ENCODE data around the gene CYP4F8. TPM values are rescaled to one million over a fixed set of nuclear protein-coding genes. Genes with fewer than 3 reads are reported as not detected.
"Not testable (repeated sequence)": the region's sequence is repeated elsewhere in the genome, so short reads cannot be mapped to it uniquely, and the experiment has no call there.

Gene CYP4F8
- total and polyA plus RNA-seq, 5 donors from 2014 or later = not detected

- not testable (repeated sequence) for H3K9me3 ChIP-seq (ENCODE audit: control insufficient read depth in 2 of 2, low read length in 2 of 2); H3K27ac ChIP-seq (ENCODE audit: insufficient read depth, low read length, poor library complexity, severe bottlenecking); H3K4me3 ChIP-seq (ENCODE audit: low read depth, low read length); H3K27me3 ChIP-seq (ENCODE audit: control insufficient read depth, insufficient read depth, low read length); DNase-seq; H3K4me3 Mint-ChIP-seq; H3K36me3 Mint-ChIP-seq; H3K27me3 Mint-ChIP-seq; H3K4me1 Mint-ChIP-seq; H3K9me3 Mint-ChIP-seq; H3K36me3 ChIP-seq (ENCODE audit: control insufficient read depth, insufficient read depth, low read length); H3K27ac Mint-ChIP-seq; H3K4me1 ChIP-seq (ENCODE audit: control insufficient read depth, insufficient read depth, low read length, poor library complexity, severe bottlenecking); ATAC-seq (ENCODE audit: low read depth in 2 of 2)
Measured at GRCh38 chr19:15679865-15680264, 64.8 kb downstream of the CYP4F8 start.

Other genes with a start within 250 kb of the CYP4F8 start
- gene AKAP8, start 235.4 kb upstream of the CYP4F8 start, total RNA-seq = 79.1 TPM
- 10 to 100 TPM; 11.3 to 15.6 (median 13.6) TPM for gene AKAP8, start 235.4 kb upstream of the CYP4F8 start, polyA plus RNA-seq
- 142 TPM for gene AKAP8L, start 196.2 kb upstream of the CYP4F8 start, total RNA-seq
- gene AKAP8L, start 196.2 kb upstream of the CYP4F8 start, polyA plus RNA-seq = 10 to 100 TPM; 30.0 to 41.3 (median 35.9) TPM
- 17.6 TPM for gene WIZ, start 165.3 kb upstream of the CYP4F8 start, total RNA-seq
- 1 to 10 TPM in 2 of 4 donors, under 1 TPM in 2; 0.25 to 1.5 (median 0.71) TPM for gene WIZ, start 165.3 kb upstream of the CYP4F8 start, polyA plus RNA-seq
- gene RASAL3, start 150.7 kb upstream of the CYP4F8 start, total RNA-seq = 122 TPM
- 10 to 100 TPM; 25.3 to 64.3 (median 35.6) TPM for gene RASAL3, start 150.7 kb upstream of the CYP4F8 start, polyA plus RNA-seq
- gene PGLYRP2, start 135.7 kb upstream of the CYP4F8 start, total RNA-seq = not detected
- gene PGLYRP2, start 135.7 kb upstream of the CYP4F8 start, polyA plus RNA-seq = under 1 TPM in 2 of 4 donors, not detected in 2; 0.10 to 0.12 TPM
- not detected for gene CYP4F22, start 106.7 kb upstream of the CYP4F8 start, total RNA-seq
- gene CYP4F22, start 106.7 kb upstream of the CYP4F8 start, polyA plus RNA-seq = under 1 TPM in 3 of 4 donors, not detected in 1; 0.06 to 0.54 (median 0.21) TPM
- not detected for gene CYP4F3, start 25.7 kb downstream of the CYP4F8 start, total RNA-seq
- not detected for gene CYP4F3, start 25.7 kb downstream of the CYP4F8 start, polyA plus RNA-seq
- gene CYP4F12, start 57.9 kb downstream of the CYP4F8 start, total RNA-seq = not detected
- under 1 TPM in 1 of 4 donors, not detected in 3; 0.31 TPM for gene CYP4F12, start 57.9 kb downstream of the CYP4F8 start, polyA plus RNA-seq
- not detected for gene OR10H2, start 112.8 kb downstream of the CYP4F8 start, total RNA-seq
- gene OR10H2, start 112.8 kb downstream of the CYP4F8 start, polyA plus RNA-seq = not detected
- not detected for gene OR10H3, start 122.8 kb downstream of the CYP4F8 start, total RNA-seq
- not detected for gene OR10H3, start 122.8 kb downstream of the CYP4F8 start, polyA plus RNA-seq
- gene OR10H5, start 172.4 kb downstream of the CYP4F8 start, total RNA-seq = not detected
- not detected for gene OR10H5, start 172.4 kb downstream of the CYP4F8 start, polyA plus RNA-seq
- gene OR10H1, start 200.4 kb downstream of the CYP4F8 start, total RNA-seq = not detected
- gene OR10H1, start 200.4 kb downstream of the CYP4F8 start, polyA plus RNA-seq = not detected

Data from CD4-positive, CD25-positive, alpha-beta regulatory T cell (primary cell).